ENCODE data around the gene SNAP47. TPM values are rescaled to one million over a fixed set of nuclear protein-coding genes. Genes with fewer than 3 reads are reported as not detected.
A peak's percentile ranks its signal among the peaks of the same experiment; 100 is the strongest.

SNAP47 gene
- total RNA-seq, 4 donors from 2014 or later: 35.8 to 51.0 (median 42.9) TPM

- Histone ChIP-seq H3K27me3 (no peaks in the 10 kb centered on the region), H3K36me3 (peaks cover 23% of the 10 kb centered on the region), H3K4me3 (peak overlapping the region; percentile 82), H3K27ac (peak overlapping the region; percentile 84), H3K4me1 (peaks cover 44% of the 10 kb centered on the region), H3K9me3 (no peaks in the 10 kb centered on the region)
- TF ChIP-seq CTCF (IDR thresholded peaks at IDR 0.05) (no peak), POLR2AphosphoS5 (IDR thresholded peaks at IDR 0.05) (no peak), POLR2A (IDR thresholded peaks at IDR 0.05) (no peak), EP300 (IDR thresholded peaks at IDR 0.05) (no peak)
- WGBS: 4% methylated on average over 8 of the region's 10 CpGs
- no peak for DNase-seq (ENCODE audit: low spot score in 2 of 2)
These were observed 734 bp upstream of the SNAP47 start for GRCh38 chr1:227734546-227734855.

DNA sequence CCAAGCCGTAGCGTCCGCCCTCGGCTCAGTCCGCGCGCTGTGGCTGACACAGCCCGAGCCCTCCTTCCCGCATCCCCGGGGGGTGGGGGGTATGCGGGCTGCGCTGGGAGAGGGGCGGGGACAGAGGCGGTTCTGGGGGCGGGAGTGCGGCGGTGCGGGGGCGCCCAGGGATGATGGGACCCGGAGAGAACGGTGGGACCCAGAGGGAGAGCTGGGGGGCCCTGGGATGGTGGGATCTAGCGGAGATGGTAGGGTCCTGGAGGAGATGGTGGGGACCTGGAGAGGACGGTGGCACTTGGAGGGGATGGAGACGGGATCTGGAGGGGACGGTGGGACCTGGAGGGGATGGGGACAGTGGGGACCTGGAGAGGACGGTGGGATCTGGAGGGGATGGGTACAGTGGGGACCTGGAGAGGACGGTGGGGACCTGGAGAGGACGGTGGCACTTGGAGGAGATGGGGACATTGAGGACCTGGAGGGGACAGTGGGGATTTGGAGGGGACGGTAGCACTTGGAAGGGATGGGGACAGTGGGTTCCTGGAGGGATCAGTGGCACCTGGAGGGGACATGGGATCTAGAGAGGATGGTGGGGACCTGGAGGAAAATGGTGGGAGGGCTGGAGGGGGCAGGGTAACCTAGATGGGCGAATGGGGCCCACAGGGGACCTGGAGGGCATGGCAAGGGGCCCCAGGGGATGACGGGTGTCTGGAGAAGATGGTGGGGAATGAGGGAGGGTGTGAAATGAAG, 477 bp downstream of the SNAP47 start:
- no peak for TF ChIP-seq EP300 (IDR thresholded peaks at IDR 0.05)
- TF ChIP-seq POLR2AphosphoS5 (IDR thresholded peaks at IDR 0.05): no peak
- no peak for TF ChIP-seq CTCF (IDR thresholded peaks at IDR 0.05)
- no peak for DNase-seq (ENCODE audit: low spot score in 2 of 2)
- Histone ChIP-seq H3K27ac (peak overlapping the region; percentile 84), H3K36me3 (peaks cover 23% of the 10 kb centered on the region), H3K9me3 (no peaks in the 10 kb centered on the region), H3K4me1 (peaks cover 31% of the 10 kb centered on the region), H3K27me3 (no peaks in the 10 kb centered on the region), H3K4me3 (peak overlapping the region; percentile 82)
- under 1% methylated on average over 20 of the region's 31 CpGs for WGBS

DNA sequence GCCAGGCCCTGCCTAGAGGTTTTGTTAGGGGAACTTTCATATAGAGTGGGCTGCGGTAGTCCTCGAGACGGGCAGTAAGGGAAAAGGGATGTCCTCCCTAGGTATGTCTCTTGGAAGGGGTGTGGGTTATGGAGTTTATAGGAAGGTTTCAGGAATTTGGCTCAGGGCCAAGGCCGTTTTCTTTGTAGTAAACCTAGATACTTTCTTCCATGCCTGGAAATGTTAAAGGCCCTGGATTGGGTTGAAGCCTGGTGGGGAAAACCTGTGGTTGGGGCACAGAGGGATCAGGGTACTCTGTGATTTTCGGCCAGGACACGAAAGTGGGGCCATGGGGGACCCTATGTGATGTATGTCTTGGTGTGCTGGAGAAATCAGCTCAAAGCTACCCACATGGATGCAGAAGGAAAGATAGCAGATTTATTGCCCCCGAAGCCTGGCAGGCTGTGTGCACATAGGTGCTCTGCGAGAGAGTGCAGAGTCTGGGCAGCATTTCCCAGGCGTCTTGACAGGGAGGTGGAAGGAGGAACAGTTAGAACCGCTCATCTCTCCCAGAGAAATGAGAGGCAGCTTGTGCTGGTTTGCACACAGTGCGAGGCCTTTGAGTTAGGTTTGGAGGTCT, 1.7 kb downstream of the SNAP47 start:
- no peak overlapping the region for H3K27ac ChIP-seq
- 73% methylated on average over 11 of the region's 11 CpGs for WGBS
- H3K4me1 ChIP-seq: peaks cover 29% of the 10 kb centered on the region
- peaks cover 15% of the 10 kb centered on the region for H3K36me3 ChIP-seq
- no peaks in the 10 kb centered on the region for H3K9me3 ChIP-seq
- TF ChIP-seq EP300 (IDR thresholded peaks at IDR 0.05) (no peak), POLR2AphosphoS5 (IDR thresholded peaks at IDR 0.05) (no peak)
- DNase-seq (ENCODE audit: low spot score in 2 of 2): no peak
- no peak overlapping the region for H3K4me3 ChIP-seq
- no peaks in the 10 kb centered on the region for H3K27me3 ChIP-seq

DNA sequence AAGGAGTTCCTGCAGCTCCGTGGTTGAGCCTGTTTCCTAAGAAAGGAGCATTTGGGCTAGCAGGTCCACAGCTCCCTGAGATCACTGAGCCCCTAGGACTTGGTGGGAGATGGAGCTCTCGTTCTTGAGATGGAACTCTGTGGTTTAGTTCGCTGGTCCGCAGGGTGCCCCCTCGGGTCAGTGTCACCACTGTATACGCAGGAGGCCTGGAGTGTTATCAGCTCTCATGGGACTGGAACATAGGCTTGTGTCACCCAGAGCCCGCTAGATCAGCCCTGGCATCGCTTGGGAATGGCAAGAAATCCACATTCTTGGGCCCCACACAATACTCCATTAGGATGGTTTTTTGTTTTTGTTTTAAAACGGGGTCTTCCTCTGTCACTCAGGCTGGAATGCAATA, 3.6 kb downstream of the SNAP47 start:
- Histone ChIP-seq H3K27ac (no peak overlapping the region), H3K36me3 (no peaks in the 10 kb centered on the region), H3K4me3 (no peak overlapping the region), H3K27me3 (no peaks in the 10 kb centered on the region), H3K4me1 (peaks cover 20% of the 10 kb centered on the region), H3K9me3 (no peaks in the 10 kb centered on the region)
- no peak for DNase-seq (ENCODE audit: low spot score in 2 of 2)
- no peak for TF ChIP-seq POLR2A (IDR thresholded peaks at IDR 0.05)
- no peak for TF ChIP-seq POLR2AphosphoS5 (IDR thresholded peaks at IDR 0.05)
- no peak for TF ChIP-seq EP300 (IDR thresholded peaks at IDR 0.05)
- TF ChIP-seq CTCF (IDR thresholded peaks at IDR 0.05): no peak
- WGBS: 88% methylated on average over 9 of the region's 9 CpGs

DNA sequence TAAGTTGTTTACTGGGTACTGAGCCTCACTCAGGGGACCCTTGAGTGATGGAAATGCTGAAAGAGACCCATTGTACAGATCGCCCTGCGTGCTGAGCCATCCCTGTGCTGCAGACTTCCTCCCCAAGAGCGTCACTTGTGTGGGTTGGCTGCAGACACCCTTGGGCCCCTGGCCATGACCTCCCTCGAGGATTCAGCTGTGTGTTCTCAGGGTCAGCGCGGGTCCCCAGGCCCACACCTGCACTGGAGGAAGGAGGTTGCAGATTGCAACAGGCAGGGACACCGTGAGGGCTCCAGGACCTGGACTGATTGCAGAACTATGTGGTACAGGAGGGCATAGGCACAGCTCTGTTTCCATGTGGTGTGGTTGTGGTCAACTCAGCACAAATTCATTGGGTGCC, 4.4 kb downstream of the SNAP47 start:
- WGBS: 88% methylated on average over 4 of the region's 7 CpGs
- no peaks in the 10 kb centered on the region for H3K36me3 ChIP-seq
- no peaks in the 10 kb centered on the region for H3K9me3 ChIP-seq
- no peak for DNase-seq (ENCODE audit: low spot score in 2 of 2)
- H3K27ac ChIP-seq: no peak overlapping the region
- no peak overlapping the region for H3K4me3 ChIP-seq
- H3K27me3 ChIP-seq: no peaks in the 10 kb centered on the region
- no peak for TF ChIP-seq POLR2AphosphoS5 (IDR thresholded peaks at IDR 0.05)
- TF ChIP-seq POLR2A (IDR thresholded peaks at IDR 0.05): no peak
- TF ChIP-seq EP300 (IDR thresholded peaks at IDR 0.05): no peak
- no peak for TF ChIP-seq CTCF (IDR thresholded peaks at IDR 0.05)
- peaks cover 17% of the 10 kb centered on the region for H3K4me1 ChIP-seq
